Keratinocyte (primary cell): ENCODE measurements around the gene SIDT1. TPM values are rescaled to one million over a fixed set of nuclear protein-coding genes. Genes with fewer than 3 reads are reported as not detected.

Source experiments
- DNase-seq: peaks from one replicate; pipeline ENCODE4 v3.0.0-alpha.2; 2011; ENCODE audit warnings: low read depth, missing footprints, low spot score
- FAIRE-seq: peaks from 2 replicates; lab custom pipeline; 2011; peaks lifted over from hg19 to GRCh38; lab: Jason Lieb, UNC
- H2AFZ ChIP-seq: 2 replicates; pipeline ENCODE4 v1.6.0; 2012; ENCODE audit warnings: low read length, control low read depth, inconsistent platforms; ENCODE audit not compliant: control insufficient read depth
- H3K27ac ChIP-seq: 2 replicates; pipeline ENCODE4 v1.5.1; 2011; ENCODE audit warnings: low read length; ENCODE audit not compliant: control insufficient read depth, insufficient read depth
- H3K27me3 ChIP-seq: 3 replicates; pipeline ENCODE4 v1.6.0; 2011; ENCODE audit warnings: low read length; ENCODE audit not compliant: control insufficient read depth, insufficient read depth; ENCODE audit errors: extremely low read depth
- H3K36me3 ChIP-seq, 2 experiments: 2 replicates in 1 of 2; 3 replicates in 1 of 2; pipeline ENCODE4 v1.5.1; 2011; ENCODE audit warnings: low read length in 2 of 2, mild to moderate bottlenecking in 1 of 2; ENCODE audit not compliant: control insufficient read depth in 2 of 2, insufficient read depth in 2 of 2; ENCODE audit errors: extremely low read depth in 1 of 2
- H3K4me1 ChIP-seq: 3 replicates; pipeline ENCODE4 v1.5.1; 2011; ENCODE audit warnings: low read length; ENCODE audit not compliant: control insufficient read depth, insufficient read depth; ENCODE audit errors: extremely low read depth
- H3K4me2 ChIP-seq: 3 replicates; pipeline ENCODE4 v1.6.0; 2011; ENCODE audit warnings: low read depth, low read length; ENCODE audit not compliant: control insufficient read depth, insufficient read depth; ENCODE audit errors: extremely low read depth
- H3K4me3 ChIP-seq, 3 experiments: fragments of 200-600 bp in 1 of 3; sonication (generic) in 1 of 3; 2 replicates in 2 of 3; 3 replicates in 1 of 3; pipeline ENCODE4 v1.5.1; 2011 to 2016; ENCODE audit warnings: low read length in 3 of 3, mild to moderate bottlenecking in 3 of 3, control low read depth in 2 of 3, inconsistent platforms in 1 of 3, low read depth in 1 of 3, mixed read lengths in 1 of 3, mixed run types in 1 of 3, moderate library complexity in 1 of 3; ENCODE audit not compliant: control insufficient read depth in 2 of 3, insufficient read depth in 2 of 3; ENCODE audit errors: extremely low read depth in 1 of 3
- H3K79me2 ChIP-seq: 2 replicates; pipeline ENCODE4 v1.6.0; 2012; ENCODE audit warnings: low read length; ENCODE audit not compliant: control insufficient read depth, insufficient read depth
- H3K9ac ChIP-seq: 3 replicates; pipeline ENCODE4 v1.6.0; 2011; ENCODE audit warnings: low read length; ENCODE audit not compliant: control insufficient read depth, insufficient read depth; ENCODE audit errors: extremely low read depth
- H3K9me1 ChIP-seq: 3 replicates; pipeline ENCODE4 v1.6.0; 2011; ENCODE audit warnings: low read length; ENCODE audit not compliant: control insufficient read depth, insufficient read depth; ENCODE audit errors: extremely low read depth
- H3K9me3 ChIP-seq: 2 replicates; pipeline ENCODE4 v1.5.1; 2012; ENCODE audit warnings: low read depth, low read length; ENCODE audit not compliant: control insufficient read depth
- H4K20me1 ChIP-seq: 3 replicates; pipeline ENCODE4 v1.6.0; 2011; ENCODE audit warnings: low read length; ENCODE audit not compliant: control insufficient read depth, insufficient read depth; ENCODE audit errors: extremely low read depth
- CTCF ChIP-seq, 3 experiments: IDR thresholded peaks in 1 of 3; conservative IDR thresholded peaks in 1 of 3; optimal IDR thresholded peaks in 1 of 3; 2 replicates in 2 of 3; 3 replicates in 1 of 3; pipeline versions ENCODE3 to v1.5.1; 2011; ENCODE audit warnings: low read length in 3 of 3, mild to moderate bottlenecking in 3 of 3, moderate library complexity in 2 of 3, control low read depth in 1 of 3, inconsistent platforms in 1 of 3; ENCODE audit not compliant: insufficient read depth in 2 of 3; ENCODE audit errors: extremely low read depth in 1 of 3
- EZH2 ChIP-seq: IDR thresholded peaks from one replicate; pipeline ENCODE4 v1.6.1; 2012; ENCODE audit warnings: inconsistent platforms, mild to moderate bottlenecking, low read length, moderate library complexity
- dilution Hi-C: fragments of 300-500 bp; cut with MboI; formaldehyde crosslinking; loops from one replicate; pipeline ENCODE4 v1.7.0; 2020; ENCODE audit warnings: low sequenced_read_pairs; ENCODE audit not compliant: extremely low pct_ligation_motif_present
- polyA plus RNA-seq, 5 experiments: library from polyadenylated mRNA; depleted of rRNA in 3 of 5; stranded (reverse) in 3 of 5; stranded (forward) in 1 of 5; unstranded in 1 of 5; fragments of >200 nt; gene quantifications; 1 replicate in 1 of 5; 2 replicates in 3 of 5; 3 replicates in 1 of 5; pipeline versions ENCODE4 v1.2.1 to v1.2.3, GENCODE V29; 2011 to 2012; ENCODE audit warnings: missing spikeins in 2 of 5, low read depth in 1 of 5, low replicate concordance in 1 of 5

Gene SIDT1
- polyA plus RNA-seq, 1 donor (not counting 4 experiments of a cell fraction or from before 2014, with no cell fraction given), result 0.12 TPM

GRCh38 chr3:113660458-113660857, 128.1 kb downstream of the SIDT1 start:
- Histone ChIP-seq H3K4me3 (no peak overlapping the region), H3K79me2 (no peaks in the 10 kb centered on the region), H3K36me3 (peaks cover 6 to 8% of the 10 kb centered on the region in 2 experiments), H3K9me3 (no peaks in the 10 kb centered on the region), H3K4me2 (no peak overlapping the region), H3K4me1 (no peaks in the 10 kb centered on the region), H4K20me1 (no peaks in the 10 kb centered on the region), H3K9ac (no peak overlapping the region), H3K9me1 (no peaks in the 10 kb centered on the region), H3K27me3 (no peaks in the 10 kb centered on the region), H3K27ac (no peak overlapping the region), H2AFZ (no peak overlapping the region)
- dilution Hi-C loops, result no loop called here
- DNase-seq (no peak), FAIRE-seq (no peak)
- TF ChIP-seq EZH2 (no peak), CTCF (optimal IDR thresholded peaks at IDR 0.05 in 1 of 3, IDR thresholded peaks at IDR 0.05 in 1 of 3, conservative IDR thresholded peaks at IDR 0.05 in 1 of 3; ENCODE audit: extremely low read depth in 1 of 3, insufficient read depth in 2 of 3, low read length in 3 of 3) (no peak)

GRCh38 chr3:113660896-113661295, 128.5 kb downstream of the SIDT1 start:
- dilution Hi-C loops, result no loop called here
- no peaks in the 10 kb centered on the region for H4K20me1 ChIP-seq
- no peak overlapping the region for H3K9ac ChIP-seq
- TF ChIP-seq CTCF (optimal IDR thresholded peaks at IDR 0.05 in 1 of 3, IDR thresholded peaks at IDR 0.05 in 1 of 3, conservative IDR thresholded peaks at IDR 0.05 in 1 of 3; ENCODE audit: extremely low read depth in 1 of 3, insufficient read depth in 2 of 3, low read length in 3 of 3), result no peak
- TF ChIP-seq EZH2, result no peak
- DNase-seq (no peak), FAIRE-seq (no peak)
- no peaks in the 10 kb centered on the region for H3K4me1 ChIP-seq
- no peaks in the 10 kb centered on the region for H3K9me3 ChIP-seq
- H3K4me2 ChIP-seq, result no peak overlapping the region
- no peak overlapping the region for H3K27ac ChIP-seq
- no peaks in the 10 kb centered on the region for H3K27me3 ChIP-seq
- no peaks in the 10 kb centered on the region for H3K79me2 ChIP-seq
- H2AFZ ChIP-seq, result no peak overlapping the region
- no peaks in the 10 kb centered on the region for H3K9me1 ChIP-seq
- H3K36me3 ChIP-seq, result peaks cover 6% of the 10 kb centered on the region in 2 experiments
- H3K4me3 ChIP-seq, result no peak overlapping the region
